ENCODE data around the gene ADAM22. TPM values are rescaled to one million over a fixed set of nuclear protein-coding genes. Genes with fewer than 3 reads are reported as not detected.

The ADAM22 gene
- polyA plus RNA-seq, 12 donors, result 7.9 to 31.6 (median 14.6) TPM; not detected in 1

DNA sequence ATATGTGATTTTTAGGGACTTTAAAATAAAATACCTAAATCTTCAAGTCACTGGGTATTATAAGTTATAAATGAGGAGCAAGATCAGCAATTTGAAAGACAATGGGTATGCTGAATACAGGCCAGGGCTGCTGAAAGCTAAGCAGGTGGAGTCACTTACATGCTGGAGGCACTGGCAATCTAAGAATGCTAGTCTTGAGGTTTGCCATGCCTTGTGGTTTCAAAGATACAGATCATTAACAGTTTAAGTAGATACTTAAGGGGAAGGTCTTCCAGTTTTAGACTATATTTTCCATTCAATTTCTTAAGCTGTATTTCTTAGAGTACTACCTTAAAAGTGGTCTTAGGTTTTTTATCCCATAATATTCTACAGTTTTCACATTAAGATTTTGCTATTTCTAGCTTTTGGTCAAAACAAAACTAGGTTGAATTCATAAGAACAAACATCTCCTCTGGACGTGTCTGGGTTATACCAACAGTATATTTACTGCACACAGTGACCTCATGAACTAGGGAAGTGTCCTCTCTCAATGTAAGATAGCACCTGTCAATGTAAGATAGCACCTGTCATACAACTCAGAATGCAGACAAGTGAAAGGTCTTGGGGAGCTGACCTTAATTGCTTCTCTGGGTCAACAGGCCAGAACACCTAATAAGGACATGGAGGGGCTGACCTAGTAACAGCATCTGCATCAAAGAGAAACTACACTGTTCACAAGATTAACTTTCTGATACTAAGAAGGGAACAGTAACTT lies 283.8 kb downstream of the ADAM22 start:
- no peak for DNase-seq

DNA sequence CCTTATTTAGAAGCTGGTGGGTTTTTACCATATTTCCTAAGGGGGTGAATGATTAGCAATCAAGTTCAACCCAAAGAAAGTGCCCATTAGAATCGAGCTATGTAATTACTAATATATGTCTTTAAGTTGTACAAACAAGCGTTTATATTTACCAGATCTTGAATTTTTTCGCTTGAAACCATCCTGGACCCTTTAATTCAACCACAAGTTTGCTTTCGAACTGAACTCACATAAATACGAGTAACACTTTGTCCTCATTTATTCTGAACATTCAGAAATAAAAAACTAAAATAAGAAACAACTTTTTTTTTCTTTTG lies 284.3 kb downstream of the ADAM22 start:
- DNase-seq, result no peak

DNA sequence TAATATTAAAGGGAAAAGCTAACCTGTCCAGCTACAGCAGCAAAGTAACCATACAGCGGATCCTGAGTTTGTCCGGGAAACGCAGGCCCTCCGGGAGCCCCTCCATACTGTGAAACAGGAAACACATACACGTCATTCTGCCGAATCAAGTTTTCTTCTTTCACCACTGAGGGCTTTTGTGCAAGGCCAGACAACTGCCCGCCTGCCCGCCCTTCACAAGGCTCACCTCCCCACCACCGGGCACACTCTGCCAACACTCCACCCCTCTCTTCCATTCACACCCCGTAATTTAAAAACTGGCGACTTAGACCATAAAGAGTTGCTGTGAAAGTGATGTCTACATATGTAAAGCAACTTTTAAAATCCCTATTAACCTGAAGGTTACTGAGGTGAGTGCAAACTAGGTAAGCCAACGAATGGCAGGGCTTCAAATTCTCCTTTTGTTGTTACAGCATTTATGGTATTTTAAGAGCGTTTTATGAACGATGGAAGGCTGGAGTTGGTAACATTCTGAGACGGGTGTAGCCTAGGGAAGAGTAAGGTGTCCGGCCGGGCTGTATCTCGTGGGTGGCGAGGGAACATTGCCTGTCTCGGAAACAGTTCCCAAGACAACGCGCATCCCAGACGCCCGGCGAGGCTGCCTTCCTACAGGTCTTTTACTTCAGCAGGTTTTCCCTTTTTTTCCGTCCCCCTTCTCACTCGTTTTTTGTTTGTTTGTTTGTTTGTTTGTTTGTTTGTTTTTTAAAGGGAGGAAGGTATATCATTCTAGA lies 285.0 kb downstream of the ADAM22 start:
- peak; percentile 66 for DNase-seq

DNA sequence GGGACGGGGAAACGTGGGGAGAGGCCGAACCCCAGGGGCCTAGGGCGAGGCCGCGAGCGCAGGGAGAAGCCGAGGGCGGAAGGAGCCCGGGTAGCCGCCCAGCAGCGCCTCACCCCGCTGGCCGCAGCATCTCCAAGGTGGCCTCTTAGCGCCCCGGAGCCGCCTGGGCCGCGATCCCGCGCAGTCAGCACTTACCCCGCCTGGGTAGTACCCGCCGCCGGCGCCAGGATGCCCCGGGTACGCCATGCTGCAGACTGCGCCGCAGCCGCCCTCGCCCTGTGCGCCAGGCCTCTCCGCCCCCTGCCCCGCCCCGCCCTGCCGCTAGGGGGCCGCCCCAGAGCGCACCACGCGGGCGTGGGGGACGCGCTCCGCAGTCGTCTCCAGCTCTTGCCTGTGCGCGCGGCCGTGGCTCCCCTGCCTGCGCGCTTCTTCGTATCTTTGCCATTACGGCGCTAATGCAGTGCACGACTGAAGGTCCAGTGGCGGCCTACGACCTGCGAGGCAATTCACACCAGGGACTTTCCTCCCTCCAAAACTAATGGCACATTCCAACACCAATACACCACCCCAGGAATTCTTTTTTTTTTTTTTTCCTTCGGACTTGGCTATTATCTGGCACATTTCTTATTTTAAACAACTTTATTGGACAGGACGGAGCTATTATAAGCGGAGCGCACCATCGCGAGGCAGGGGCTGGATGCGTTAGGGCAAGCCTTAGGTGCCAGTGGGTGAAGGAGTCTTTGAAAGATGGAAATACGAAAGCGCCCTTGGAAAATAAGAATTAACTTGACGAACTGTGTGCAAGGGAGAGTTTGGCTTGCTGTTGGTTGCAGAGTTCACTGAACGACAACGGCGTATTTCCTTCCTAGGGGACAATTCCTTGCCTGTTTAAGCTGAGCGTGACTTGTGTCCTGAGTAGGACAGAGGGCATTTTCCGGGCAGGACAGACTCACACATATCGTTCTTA lies 286.0 kb downstream of the ADAM22 start, which contains the start of gene SRI:
SRI (minus strand) TSS at position 258 of the 967 bp plus-strand sequence; CDS start at position 246, 12 bp downstream.
- DNase-seq, result peak; percentile 89

DNA sequence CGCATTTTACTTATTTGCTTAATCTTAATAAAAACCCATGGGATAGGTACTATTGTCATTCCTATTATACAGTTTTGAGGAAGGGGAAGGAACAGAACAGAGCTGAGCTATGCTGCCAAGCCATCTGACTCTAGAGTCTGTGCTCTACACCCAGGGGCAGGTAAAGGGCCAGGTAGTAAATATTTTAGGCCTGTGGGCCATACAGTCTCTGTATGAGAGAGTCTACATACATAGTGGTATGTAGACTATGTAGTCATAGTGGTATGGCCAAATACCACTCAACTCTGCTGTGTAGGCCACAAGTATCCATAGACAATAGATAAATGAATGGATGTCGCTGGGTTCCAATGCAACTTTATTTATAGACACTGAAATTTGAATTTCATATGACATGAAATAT lies 289.2 kb downstream of the ADAM22 start:
- no peak for DNase-seq

DNA sequence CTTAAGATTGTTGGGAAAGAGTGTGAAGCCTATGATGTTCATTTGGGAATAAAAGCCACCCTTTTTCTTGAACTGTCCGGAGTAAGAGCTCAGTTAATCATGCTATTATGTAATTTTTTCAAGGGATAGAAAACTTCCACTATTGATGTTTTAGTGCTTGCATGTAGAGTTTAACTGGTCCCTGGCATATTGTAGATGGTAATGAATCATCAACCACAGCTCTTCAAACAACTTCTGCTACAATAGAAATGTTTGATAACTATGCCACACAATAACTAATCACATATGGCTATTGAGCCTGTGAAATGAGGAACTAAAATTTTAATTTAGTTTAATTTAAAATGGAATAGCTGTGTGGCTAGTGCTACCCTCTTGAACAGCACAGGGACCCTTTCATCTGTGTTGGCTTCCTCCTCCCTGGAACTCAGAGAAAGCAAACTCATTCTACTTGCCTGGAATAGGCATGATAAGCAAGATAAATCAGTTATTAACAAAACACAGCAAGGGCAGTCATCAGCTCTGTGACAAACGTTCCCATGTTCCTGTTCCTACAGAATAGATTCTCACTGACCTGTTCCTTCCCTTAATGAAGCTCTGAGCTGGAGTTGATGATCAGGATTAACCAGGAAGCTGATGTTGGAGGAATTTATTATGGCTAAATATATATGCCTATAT lies 290.7 kb downstream of the ADAM22 start:
- no peak for DNase-seq

DNA sequence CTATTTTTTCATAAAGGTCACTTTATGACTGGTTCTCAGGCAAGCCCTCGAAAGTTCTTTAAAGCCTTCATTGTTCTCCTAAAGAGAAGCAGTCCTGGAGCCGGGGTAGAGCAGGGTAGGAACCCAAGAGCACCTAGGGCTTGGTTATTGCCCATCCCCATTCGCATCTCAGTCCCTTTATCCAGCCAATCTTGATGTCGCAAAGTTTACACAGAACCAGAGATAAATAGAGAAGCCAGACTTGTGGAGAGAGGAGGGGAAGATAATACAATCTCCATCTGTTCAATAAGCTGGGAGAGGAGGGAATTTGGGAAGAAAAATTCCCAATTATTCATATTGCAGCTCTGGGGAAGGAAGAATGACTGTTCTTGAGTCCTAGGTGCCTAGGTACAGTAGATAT lies 292.1 kb downstream of the ADAM22 start:
- no peak for DNase-seq

DNA sequence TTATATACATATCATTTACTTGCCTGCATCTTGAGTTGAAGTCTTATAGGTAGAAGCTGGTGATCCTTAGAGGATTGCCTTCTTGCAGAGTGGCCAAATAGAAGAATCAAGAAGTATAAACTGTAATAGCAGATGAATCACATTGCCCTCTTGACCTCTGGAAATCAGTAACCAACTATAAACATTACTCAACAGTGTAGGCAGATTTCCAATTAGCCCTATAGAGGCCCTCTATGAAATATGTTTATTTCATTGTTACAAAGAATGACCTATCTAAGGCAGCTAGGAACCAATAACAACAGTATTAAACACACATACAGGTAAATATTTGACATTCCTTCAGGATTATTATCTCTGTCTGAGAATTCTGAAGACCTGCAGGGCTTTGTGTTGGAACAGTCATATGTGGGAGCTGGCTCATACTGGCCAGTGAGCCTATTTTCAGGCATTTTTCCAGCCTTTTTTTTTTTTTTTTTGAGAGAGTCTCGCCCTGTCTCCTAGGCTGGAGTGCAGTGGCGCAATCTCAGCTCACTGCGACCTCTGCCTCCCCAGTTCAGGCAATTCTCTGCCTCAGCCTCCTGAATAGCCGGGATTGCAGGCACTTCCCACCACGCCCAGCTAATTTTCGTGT lies 292.9 kb downstream of the ADAM22 start:
- no peak for DNase-seq

DNA sequence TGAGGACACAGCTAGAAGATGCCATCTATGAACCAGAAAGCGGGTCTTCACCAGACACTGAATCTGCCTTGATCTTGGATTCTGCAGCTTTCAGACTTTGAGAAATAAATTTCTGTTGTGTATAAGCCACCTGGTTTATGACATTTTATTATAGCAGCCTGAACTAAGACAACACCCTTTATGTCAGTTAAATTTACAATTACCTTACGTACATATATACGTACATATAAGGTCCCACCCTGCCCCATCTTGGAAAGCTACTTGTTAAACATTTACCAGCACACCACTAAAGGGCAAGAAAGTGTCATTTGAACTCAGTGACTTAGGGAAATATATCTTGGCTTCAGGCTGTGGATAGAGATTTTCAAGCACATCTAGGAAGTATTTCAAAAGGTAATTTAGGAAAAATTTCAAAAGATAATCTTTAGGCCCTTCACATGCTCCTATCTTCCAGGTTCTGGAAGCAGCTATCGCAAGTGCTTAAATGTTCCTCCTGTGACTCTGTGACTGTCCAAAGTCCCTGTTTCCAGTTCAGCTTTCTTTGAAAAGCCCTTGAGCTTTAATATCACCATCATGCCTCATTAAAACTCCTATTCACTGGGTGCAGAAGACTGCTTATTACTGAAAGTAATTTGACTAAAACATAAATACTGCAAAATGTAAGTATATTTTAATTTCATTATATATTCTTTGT lies 295.4 kb downstream of the ADAM22 start:
- no peak for DNase-seq

DNA sequence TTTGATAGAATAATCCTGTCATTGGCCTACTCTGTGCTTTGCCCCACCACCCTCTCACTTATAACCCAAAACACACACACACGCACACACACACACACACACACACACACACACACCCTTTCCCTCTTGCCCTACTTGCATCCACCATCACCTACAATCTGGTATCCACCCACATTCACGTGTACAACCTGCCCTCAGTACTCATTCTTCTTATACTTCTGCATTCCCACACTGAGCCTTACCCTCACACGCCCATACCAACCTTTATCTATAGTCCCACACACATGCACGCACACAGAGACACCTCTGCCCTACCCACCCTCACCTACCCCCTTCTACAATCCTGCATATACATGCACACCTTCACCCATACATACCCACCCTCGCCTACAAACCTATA lies 296.6 kb downstream of the ADAM22 start:
- no peak for DNase-seq

DNA sequence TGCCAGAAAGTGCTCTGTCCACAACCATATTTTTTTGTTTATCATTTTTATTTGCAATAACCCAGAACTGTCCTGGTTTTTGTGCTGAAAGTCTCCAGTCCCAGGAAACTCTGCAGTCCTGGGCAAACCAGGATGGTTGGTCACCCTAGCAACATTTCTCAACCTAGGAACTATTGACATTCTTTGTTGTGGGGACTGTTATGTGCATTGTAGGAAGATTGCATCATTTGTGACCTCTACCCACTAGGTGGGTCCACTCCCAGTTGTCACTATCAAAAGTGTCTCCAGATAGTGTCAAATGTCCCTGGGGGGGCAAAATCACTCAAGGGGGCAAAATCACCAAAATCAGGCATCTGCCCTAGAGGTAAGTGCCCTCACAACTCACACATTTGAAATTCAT lies 299.8 kb downstream of the ADAM22 start:
- no peak for DNase-seq

DNA sequence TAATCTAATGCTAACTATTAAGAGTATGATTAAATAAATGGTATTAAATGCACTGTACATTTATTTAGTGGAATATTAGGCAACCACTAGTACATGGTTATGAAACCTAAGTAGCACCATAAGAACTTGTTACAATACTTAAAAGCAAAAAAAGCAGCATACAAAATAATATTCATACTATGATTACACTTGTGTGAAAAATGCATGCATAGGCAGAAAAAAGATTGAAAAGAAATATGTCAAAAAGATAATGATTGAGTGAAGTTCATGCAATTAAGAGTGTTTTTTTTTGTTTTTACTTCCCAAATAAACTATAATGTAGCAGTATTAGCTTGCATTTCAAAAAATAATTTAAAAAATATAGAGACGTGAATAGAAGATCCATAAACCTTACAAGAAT lies 305.8 kb downstream of the ADAM22 start:
- no peak for DNase-seq

DNA sequence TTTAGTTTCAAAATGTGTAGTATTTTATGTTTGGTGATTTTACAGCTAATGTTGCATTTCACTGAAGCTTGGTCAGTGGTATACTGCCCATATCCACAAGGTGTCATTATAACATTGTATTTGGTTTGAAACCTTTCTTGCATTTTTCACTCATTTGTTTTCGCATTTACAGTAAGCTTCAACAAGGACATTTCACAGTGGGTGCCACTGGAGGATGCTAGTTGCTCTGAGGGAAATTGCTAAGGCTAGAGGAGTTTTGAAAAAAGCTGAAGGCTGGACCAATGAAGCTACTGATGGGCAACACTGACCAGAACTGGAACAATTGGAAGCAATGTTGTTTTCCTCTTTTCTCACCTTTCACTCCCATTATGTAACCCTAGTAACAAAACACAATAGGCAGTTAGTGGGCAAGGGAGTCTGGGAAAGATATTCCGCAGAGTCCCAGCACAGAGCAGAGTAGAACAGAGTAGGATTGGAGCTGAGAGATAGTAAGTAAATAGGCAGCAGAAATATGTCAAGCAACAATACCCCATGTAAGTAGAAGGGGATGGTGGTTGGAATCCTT lies 309.4 kb downstream of the ADAM22 start:
- peak; percentile 54 for DNase-seq

DNA sequence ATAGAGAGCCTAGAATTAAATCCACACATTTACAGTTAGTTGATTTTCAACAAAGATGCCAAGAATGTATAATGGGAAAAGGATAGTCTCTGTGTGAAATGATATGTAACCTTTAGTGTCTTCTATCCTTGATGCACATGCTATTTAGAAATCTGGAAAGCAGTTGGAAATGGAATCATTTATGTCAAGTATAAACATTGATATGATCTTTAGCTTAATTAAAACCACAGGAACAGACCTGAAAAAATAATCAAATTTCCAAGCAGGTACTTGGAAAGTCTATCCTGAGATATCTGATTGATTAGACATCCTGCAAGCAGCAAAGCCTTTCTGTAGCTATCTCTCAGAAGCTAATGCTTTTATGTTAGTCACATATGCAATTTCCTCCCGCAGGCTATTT lies 310.2 kb downstream of the ADAM22 start:
- DNase-seq, result no peak

Other genes starting within 250 kb of the ADAM22 start
- 10 to 100 TPM in 11 of 12 donors, not detected in 1; 11.8 to 28.0 (median 16.8) TPM for gene SLC25A40, start 57.9 kb upstream of the ADAM22 start, polyA plus RNA-seq (ENCODE audit: insufficient read length in 12 of 12)
- gene DBF4, start 57.8 kb upstream of the ADAM22 start, polyA plus RNA-seq (ENCODE audit: insufficient read length in 12 of 12), result 10 to 100 TPM in 10 of 12 donors, 1 to 10 TPM in 1, not detected in 1; 8.4 to 22.2 (median 13.2) TPM